GM12874 (cell line): ENCODE results near the gene KIR3DL1.
"Not testable (repeated sequence)": the region's sequence is repeated elsewhere in the genome, so short reads cannot be mapped to it uniquely, and the experiment has no call there.

Experiments used
- TF ChIP-seq, protein P1 (sequence below): IDR thresholded peaks from 2 replicates; pipeline ENCODE4 v1.5.1; 2011; ENCODE audit warnings: low read depth, mild to moderate bottlenecking, control low read depth, low read length, moderate library complexity; ENCODE audit not compliant: insufficient read depth

The KIR3DL1 gene

DNA sequence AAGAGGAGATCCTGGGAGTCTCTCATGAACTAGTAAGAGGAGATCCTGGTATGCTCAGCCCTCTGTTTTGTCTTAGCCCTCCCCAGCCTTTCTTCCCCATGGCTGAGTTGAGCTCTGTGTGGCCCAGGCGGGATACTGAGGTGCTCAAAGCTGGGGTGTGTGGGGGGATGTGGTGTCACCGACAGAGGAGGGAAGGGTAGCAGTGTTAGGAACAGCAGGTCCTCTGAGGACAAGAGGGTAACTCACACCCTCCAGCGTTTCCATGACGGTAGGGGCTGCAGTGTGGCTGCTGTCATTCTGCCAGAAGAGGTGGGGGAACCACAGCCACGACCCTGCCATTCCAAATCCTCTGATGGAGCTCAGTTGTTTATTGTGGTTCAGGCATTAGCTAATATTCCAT is 12.2 kb upstream of the KIR3DL1 start:
- TF ChIP-seq, protein P1, sequence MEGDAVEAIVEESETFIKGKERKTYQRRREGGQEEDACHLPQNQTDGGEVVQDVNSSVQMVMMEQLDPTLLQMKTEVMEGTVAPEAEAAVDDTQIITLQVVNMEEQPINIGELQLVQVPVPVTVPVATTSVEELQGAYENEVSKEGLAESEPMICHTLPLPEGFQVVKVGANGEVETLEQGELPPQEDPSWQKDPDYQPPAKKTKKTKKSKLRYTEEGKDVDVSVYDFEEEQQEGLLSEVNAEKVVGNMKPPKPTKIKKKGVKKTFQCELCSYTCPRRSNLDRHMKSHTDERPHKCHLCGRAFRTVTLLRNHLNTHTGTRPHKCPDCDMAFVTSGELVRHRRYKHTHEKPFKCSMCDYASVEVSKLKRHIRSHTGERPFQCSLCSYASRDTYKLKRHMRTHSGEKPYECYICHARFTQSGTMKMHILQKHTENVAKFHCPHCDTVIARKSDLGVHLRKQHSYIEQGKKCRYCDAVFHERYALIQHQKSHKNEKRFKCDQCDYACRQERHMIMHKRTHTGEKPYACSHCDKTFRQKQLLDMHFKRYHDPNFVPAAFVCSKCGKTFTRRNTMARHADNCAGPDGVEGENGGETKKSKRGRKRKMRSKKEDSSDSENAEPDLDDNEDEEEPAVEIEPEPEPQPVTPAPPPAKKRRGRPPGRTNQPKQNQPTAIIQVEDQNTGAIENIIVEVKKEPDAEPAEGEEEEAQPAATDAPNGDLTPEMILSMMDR = no peak

DNA sequence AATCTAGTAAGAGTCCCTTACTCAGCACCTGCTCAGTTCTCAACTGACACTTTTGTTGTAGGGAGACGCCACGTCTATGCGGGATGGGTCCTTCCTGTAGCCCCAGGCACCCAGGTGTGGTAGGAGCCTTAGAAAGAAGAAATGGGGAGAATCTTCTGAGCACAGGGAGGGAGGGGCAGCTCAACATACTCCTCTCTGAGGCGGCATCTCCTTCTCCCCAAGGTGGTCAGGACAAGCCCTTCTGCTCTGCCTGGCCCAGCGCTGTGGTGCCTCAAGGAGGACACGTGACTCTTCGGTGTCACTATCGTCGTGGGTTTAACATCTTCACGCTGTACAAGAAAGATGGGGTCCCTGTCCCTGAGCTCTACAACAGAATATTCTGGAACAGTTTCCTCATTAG is 11.7 kb upstream of the KIR3DL1 start:
- TF ChIP-seq, protein P1 = no peak

DNA sequence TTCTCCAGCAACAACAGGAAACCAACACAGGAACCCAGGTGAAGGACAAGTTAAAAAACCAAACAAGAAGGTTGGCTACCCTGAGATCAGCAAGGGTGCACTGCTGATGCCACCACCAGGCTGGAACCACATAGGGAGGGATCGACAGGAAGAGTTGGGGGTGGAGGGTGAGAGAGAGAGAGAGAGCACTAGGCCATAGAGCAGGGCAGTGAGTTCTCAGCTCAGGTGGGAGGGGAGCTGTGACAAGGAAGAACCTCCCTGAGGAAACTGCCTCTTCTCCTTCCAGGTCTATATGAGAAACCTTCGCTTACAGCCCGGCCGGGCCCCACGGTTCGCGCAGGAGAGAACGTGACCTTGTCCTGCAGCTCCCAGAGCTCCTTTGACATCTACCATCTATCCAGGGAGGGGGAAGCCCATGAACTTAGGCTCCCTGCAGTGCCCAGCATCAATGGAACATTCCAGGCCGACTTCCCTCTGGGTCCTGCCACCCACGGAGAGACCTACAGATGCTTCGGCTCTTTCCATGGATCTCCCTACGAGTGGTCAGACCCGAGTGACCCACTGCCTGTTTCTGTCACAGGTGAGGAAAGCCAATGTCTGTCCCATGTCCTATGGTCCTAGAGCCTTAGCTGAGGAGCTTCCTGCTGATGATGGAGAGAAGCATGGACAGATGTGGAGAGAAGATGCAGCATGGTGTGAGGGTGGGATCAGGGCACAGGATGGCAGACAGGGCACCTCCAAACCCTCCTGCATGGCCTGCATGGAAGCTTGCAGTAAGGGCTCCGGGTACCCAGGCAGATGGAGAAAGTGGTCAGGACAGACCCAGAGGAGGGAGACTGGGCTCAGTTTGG is 10.4 kb upstream of the KIR3DL1 start:
- TF ChIP-seq, protein P1 = no peak

DNA sequence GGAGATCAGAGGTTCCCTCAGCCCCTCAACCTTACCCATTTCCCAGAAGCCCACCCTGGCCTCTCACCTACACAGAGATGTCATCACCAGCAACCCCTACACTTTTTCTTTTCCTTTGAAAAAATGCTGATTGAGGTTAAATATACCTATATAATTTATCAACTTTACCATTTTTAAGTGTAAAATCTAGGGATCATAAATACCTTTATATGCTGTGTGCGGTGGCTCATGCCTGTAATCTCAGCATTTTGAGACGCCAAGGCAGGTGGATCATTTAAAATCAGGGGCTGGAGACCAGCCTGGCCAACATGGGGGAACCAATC is 9.8 kb upstream of the KIR3DL1 start:
- TF ChIP-seq, protein P1 = no peak

DNA sequence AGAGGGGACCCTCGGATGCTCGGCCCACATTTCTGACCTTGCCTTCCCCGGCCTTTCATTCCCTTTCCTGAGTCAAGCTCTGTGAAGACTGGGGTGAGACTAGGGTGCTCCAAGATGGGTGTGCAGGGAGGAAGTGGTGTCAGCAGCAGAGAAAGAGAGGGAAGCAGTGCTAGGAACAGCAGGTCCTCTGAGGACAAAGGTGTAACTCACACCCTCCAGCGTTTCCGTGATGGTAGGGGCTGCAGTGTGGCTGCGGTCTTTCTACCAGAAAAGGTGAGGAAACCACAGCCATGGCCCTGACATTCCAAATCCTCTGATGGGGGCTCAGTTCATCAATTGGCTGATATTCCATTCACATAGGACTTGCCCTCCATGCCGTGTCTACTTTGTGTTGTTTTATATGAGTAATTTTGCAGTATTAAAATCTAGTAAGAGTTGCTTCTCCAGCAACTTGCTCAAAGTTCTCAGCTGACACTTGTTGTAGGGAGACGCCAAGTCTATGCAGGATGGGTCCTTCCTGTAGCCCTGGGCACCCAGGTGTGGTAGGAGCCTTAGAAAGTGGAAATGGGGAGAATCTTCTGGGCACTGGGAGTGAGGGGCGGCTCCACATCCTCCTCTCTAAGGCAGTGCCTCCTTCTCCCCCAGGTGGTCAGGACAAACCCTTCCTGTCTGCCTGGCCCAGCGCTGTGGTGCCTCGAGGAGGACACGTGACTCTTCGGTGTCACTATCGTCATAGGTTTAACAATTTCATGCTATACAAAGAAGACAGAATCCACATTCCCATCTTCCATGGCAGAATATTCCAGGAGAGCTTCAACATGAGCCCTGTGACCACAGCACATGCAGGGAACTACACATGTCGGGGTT is 1.6 kb downstream of the KIR3DL1 start:
- TF ChIP-seq, protein P1 = no peak

DNA sequence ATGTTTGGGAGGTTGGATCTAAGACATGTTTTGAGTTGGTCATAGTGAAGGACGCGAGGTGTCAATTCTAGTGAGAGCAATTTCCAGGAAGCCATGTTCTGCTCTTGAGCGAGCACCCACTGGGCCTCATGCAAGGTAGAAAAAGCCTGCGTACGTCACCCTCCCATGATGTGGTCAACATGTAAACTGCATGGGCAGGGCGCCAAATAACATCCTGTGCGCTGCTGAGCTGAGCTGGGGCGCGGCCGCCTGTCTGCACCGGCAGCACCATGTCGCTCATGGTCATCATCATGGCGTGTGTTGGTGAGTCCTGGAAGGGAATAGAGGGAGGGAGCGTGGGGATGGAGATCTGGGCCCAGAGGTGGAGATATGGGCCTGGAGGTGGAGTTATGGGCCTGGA is 16.2 kb downstream of the KIR3DL1 start, which contains the start of gene KIR2DS4:
TSS of gene KIR2DS4 (plus strand) at position 181 of the 400 bp plus-strand sequence.
- TF ChIP-seq, protein P1 = not testable (repeated sequence)

DNA sequence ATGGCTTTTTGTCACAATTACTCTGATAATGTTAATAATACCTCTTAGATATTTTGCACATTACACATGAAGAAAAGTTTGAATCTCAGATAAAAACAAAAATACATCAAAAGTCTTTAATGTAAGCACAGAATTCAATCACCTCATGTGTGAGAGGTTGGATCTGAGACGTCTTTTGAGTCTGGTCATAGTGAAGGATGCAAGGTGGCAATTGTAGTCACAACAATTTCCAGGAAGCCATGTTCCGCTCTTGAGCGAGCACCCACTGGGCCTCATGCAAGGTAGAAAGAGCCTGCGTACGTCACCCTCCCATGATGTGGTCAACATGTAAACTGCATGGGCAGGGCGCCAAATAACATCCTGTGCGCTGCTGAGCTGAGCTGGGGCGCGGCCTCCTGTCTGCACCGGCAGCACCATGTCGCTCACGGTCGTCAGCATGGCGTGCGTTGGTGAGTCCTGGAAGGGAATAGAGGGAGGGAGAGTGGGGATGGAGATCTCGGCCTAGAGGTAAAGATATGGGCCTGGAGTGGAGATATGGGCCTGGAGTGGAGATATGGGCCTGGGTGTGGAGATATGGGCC is 33.9 kb downstream of the KIR3DL1 start, which contains the start of gene KIR3DL2:
TSS of gene KIR3DL2 (plus strand) at position 383 of the 580 bp plus-strand sequence. CDS start at position 416, 33 bp downstream.
- TF ChIP-seq, protein P1 = not testable (repeated sequence)
